DOHH2 (cell line): ENCODE measurements around the gene HBP1.

Source experiments
- CTCF ChIP-seq: fragments of 200-600 bp; sonication (generic); IDR thresholded peaks from one replicate; pipeline ENCODE4 v1.5.1; 2014; ENCODE audit warnings: antibody characterized with exemption, mild to moderate bottlenecking, low read depth, low read length; ENCODE audit not compliant: poor library complexity, severe bottlenecking
- EZH2phosphoT487 ChIP-seq: fragments of 200-600 bp; sonication (generic); IDR thresholded peaks from 2 replicates; pipeline ENCODE4 v1.6.1; 2017; ENCODE audit warnings: borderline replicate concordance, mild to moderate bottlenecking, antibody characterized with exemption, low read length, moderate library complexity, mixed read lengths

GRCh38 chr7:107194052-107194451 lies 25.2 kb downstream of the HBP1 start:
- no peak for TF ChIP-seq CTCF
- no peak for TF ChIP-seq EZH2phosphoT487
